MCF 10A (cell line): ENCODE measurements around the gene CACNA1D. TPM values are rescaled to one million over a fixed set of nuclear protein-coding genes. Genes with fewer than 3 reads are reported as not detected.
"Not testable (repeated sequence)": the region's sequence is repeated elsewhere in the genome, so short reads cannot be mapped to it uniquely, and the experiment has no call there.

Experiments used
- BruUV-seq: library from RNA; stranded (reverse); fragments of 400-500 nt; replicated peaks from 2 replicates; lab custom pipeline; 2021; lab: Mats Ljungman, UMichigan
- CTCF ChIA-PET: fragments of 300-600 bp; sonication (Branson Sonifier 250); formaldehyde crosslinking; extraction: SDS; loops from one replicate; lab custom pipeline; 2021; ENCODE audit warnings: antibody characterized with exemption, inconsistent platforms; lab: Yijun Ruan, JAX
- POLR2A ChIA-PET: fragments of 300-600, 350-650 bp; sonication (Branson Sonifier 250); formaldehyde crosslinking; extraction: SDS; loops from one replicate; lab custom pipeline; 2020; ENCODE audit warnings: antibody characterized with exemption, inconsistent platforms; lab: Yijun Ruan, JAX
- DNase-seq: peaks from one replicate; pipeline ENCODE4 v3.0.0-alpha.2; 2018; ENCODE audit not compliant: unreplicated experiment
- H3K27ac Mint-ChIP-seq: one replicate; pipeline ENCODE4 v1.8.0; 2022; ENCODE audit warnings: mild to moderate bottlenecking, low read depth, mixed read lengths; ENCODE audit not compliant: unreplicated experiment
- H3K27me3 Mint-ChIP-seq: one replicate; pipeline ENCODE4 v1.8.0; 2022; ENCODE audit warnings: mixed read lengths; ENCODE audit not compliant: insufficient read depth, unreplicated experiment
- H3K36me3 Mint-ChIP-seq: one replicate; pipeline ENCODE4 v1.8.0; 2022; ENCODE audit warnings: mild to moderate bottlenecking, moderate library complexity, mixed read lengths; ENCODE audit not compliant: insufficient read depth, unreplicated experiment
- H3K4me1 Mint-ChIP-seq: one replicate; pipeline ENCODE4 v1.8.0; 2022; ENCODE audit warnings: mixed read lengths; ENCODE audit not compliant: insufficient read depth, unreplicated experiment
- H3K4me3 Mint-ChIP-seq: one replicate; pipeline ENCODE4 v1.8.0; 2022; ENCODE audit warnings: mild to moderate bottlenecking, moderate library complexity, mixed read lengths; ENCODE audit not compliant: unreplicated experiment
- H3K9me3 Mint-ChIP-seq: one replicate; pipeline ENCODE4 v1.8.0; 2022; ENCODE audit warnings: mixed read lengths; ENCODE audit not compliant: unreplicated experiment
- intact Hi-C: fragments of 100-400 bp; cut with micrococcal nuclease; formaldehyde crosslinking; loops from 2 replicates; pipeline ENCODE4 v1.14.1; 2022
- total RNA-seq: library from RNA; stranded (reverse); gene quantifications from 2 replicates; pipeline ENCODE4 v1.2.3, GENCODE V29; 2022
- TF ChIP-seq, protein P1 (sequence below): fragments of 200-600 bp; IDR thresholded peaks from one replicate; pipeline ENCODE4 v1.8.0; 2022; ENCODE audit warnings: antibody characterized with exemption, mild to moderate bottlenecking; ENCODE audit not compliant: unreplicated experiment

The CACNA1D gene
- total RNA-seq, 1 experiment from 2014 or later: 0.26 TPM

DNA sequence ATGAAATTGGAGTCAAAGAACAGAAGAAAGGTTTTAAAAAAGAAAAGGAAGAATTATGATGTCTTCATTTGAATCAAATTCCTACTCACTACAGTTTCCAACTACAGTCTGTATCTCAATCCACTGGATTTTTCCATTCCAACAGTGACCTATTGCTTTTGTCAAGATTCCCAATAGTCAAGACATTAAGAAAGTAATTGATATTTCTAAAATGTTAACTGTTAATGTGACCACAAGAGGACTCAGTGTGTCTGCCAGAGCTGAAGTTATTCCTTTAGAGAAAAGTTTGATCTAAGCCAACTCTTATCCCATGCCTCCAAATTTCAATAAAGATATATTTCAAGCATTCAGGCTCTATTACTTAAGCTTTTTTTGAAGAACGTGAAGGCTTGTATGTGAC, 163.2 kb downstream of the CACNA1D start:
- peaks cover 10% of the 10 kb centered on the region for H3K9me3 Mint-ChIP-seq
- no peak overlapping the region for H3K4me3 Mint-ChIP-seq
- no peaks in the 10 kb centered on the region for H3K36me3 Mint-ChIP-seq
- DNase-seq: no peak
- CTCF ChIA-PET: interaction anchor here (0.6 kb wide), 1 partner anchor 240 kb away, joined by 4 read pairs; no protein-coding TSS in a partner anchor
- no peaks in the 10 kb centered on the region for H3K4me1 Mint-ChIP-seq
- intact Hi-C loops: no loop called here
- TF ChIP-seq, protein P1, sequence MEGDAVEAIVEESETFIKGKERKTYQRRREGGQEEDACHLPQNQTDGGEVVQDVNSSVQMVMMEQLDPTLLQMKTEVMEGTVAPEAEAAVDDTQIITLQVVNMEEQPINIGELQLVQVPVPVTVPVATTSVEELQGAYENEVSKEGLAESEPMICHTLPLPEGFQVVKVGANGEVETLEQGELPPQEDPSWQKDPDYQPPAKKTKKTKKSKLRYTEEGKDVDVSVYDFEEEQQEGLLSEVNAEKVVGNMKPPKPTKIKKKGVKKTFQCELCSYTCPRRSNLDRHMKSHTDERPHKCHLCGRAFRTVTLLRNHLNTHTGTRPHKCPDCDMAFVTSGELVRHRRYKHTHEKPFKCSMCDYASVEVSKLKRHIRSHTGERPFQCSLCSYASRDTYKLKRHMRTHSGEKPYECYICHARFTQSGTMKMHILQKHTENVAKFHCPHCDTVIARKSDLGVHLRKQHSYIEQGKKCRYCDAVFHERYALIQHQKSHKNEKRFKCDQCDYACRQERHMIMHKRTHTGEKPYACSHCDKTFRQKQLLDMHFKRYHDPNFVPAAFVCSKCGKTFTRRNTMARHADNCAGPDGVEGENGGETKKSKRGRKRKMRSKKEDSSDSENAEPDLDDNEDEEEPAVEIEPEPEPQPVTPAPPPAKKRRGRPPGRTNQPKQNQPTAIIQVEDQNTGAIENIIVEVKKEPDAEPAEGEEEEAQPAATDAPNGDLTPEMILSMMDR: no peak
- POLR2A ChIA-PET: no interaction called here
- no TSS peak for BruUV-seq
- H3K27ac Mint-ChIP-seq: no peak overlapping the region
- H3K27me3 Mint-ChIP-seq: no peaks in the 10 kb centered on the region

DNA sequence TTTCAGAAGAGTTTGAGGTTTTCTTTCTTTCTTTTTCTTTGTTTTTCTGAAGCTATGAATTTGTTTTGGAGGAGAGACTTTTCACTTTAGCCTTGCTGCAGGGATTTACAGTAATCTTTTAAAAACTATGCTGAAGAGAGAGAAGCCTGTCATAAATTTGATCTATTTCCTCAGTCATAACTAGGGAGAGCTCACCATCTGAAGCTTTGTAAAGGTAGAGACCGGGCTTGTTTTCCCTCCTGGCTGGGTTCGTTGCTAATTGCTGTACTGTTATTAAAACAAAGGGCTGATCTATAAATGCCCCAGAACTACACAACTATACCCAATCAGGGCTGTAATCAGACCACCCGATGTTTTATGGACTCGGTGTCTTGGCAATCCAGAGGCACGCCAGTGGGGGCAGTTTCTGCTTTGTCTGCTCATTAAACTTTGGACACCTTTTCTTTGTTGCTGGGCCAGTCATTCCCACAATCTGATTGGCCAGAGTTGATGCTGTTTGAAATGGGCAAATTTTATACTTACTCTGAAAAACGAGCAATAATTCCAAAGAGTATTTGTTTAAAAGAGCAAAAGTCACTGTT, 164.3 kb downstream of the CACNA1D start:
- peaks cover 2% of the 10 kb centered on the region for H3K27me3 Mint-ChIP-seq
- H3K9me3 Mint-ChIP-seq: peaks cover 1% of the 10 kb centered on the region
- H3K4me3 Mint-ChIP-seq: no peak overlapping the region
- POLR2A ChIA-PET: no interaction called here
- no peaks in the 10 kb centered on the region for H3K4me1 Mint-ChIP-seq
- no TSS peak for BruUV-seq
- TF ChIP-seq, protein P1: no peak
- no peak for DNase-seq
- CTCF ChIA-PET: interaction anchor here (0.8 kb wide), 1 partner anchor 52 kb away, joined by 3 read pairs; no protein-coding TSS in a partner anchor
- intact Hi-C loops: no loop called here
- no peaks in the 10 kb centered on the region for H3K36me3 Mint-ChIP-seq
- H3K27ac Mint-ChIP-seq: no peak overlapping the region

DNA sequence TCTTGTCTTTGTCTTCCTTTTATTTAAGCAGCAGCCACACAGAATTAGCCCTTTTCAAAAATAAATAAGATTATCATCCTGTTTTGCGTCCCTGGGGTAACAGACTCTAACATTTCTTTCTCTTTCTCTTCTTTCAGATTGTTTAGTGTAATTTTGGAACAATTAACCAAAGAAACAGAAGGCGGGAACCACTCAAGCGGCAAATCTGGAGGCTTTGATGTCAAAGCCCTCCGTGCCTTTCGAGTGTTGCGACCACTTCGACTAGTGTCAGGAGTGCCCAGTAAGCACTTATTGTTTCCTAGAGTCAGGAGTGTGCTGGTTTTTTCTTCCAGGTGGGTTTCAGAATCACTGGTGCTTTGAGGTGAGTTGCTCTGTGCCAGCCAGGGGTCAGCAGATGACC, 165.6 kb downstream of the CACNA1D start:
- intact Hi-C loops: no loop called here
- Mint-ChIP-seq H3K27me3 (peaks cover 14% of the 10 kb centered on the region), H3K36me3 (no peaks in the 10 kb centered on the region), H3K4me1 (no peaks in the 10 kb centered on the region), H3K27ac (no peak overlapping the region), H3K9me3 (no peaks in the 10 kb centered on the region), H3K4me3 (no peak overlapping the region)
- ChIA-PET POLR2A (no interaction called here), CTCF (no interaction called here)
- DNase-seq: no peak
- BruUV-seq: no TSS peak
- TF ChIP-seq, protein P1: no peak

DNA sequence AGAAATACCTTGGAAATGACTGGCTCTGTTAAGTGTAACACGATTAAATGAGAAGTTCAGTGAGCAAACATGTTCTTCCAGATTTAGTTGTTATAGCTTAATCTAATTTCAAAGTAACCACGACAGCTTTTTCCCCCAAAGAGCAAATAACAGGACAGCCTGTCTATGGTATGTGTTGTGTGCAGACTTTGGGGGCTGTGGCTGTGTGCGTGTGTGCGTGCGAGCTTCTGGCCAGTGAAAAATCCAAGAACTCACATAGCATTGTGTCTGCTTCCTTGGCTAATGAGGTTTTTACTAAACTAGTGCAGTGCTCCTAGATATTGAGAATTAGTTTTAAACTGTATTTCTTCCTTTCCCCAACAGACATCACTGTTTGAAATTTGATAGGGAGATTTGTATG, 167.1 kb downstream of the CACNA1D start:
- TF ChIP-seq, protein P1: no peak
- Mint-ChIP-seq H3K36me3 (no peaks in the 10 kb centered on the region), H3K27me3 (peaks cover 14% of the 10 kb centered on the region), H3K27ac (no peak overlapping the region), H3K4me3 (no peak overlapping the region), H3K9me3 (no peaks in the 10 kb centered on the region), H3K4me1 (no peaks in the 10 kb centered on the region)
- ChIA-PET CTCF (no interaction called here), POLR2A (no interaction called here)
- intact Hi-C loops: no loop called here
- BruUV-seq: no TSS peak
- DNase-seq: no peak

DNA sequence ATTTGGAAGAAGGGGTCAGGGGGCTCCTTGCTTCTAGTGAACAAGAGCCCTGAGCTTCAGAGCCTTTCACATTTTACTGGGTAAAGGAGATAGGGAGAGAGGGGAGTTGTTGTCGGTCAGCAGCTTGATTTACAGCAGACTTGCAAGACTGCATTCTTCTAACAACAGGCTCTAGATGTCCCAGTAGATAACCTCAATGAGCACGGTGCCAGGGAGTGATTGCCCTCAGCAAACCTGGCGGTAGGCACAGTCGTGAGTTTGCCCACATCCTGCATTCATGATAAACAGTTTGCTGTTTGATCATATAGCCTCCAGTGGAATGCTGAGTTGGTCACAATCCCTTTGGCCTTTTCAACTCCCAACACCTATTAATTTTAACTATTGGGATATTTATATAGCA, 170.4 kb downstream of the CACNA1D start:
- intact Hi-C loops: loop anchor here (5.0 kb wide), 1 partner anchor 257 kb away; no protein-coding TSS in a partner anchor
- H3K36me3 Mint-ChIP-seq, H3K9me3 Mint-ChIP-seq, DNase-seq, H3K27ac Mint-ChIP-seq, BruUV-seq, H3K4me1 Mint-ChIP-seq, H3K4me3 Mint-ChIP-seq, POLR2A ChIA-PET: not testable (repeated sequence)
- H3K27me3 Mint-ChIP-seq: peaks cover 14% of the 10 kb centered on the region
- CTCF ChIA-PET: interaction anchor here (0.5 kb wide), 1 partner anchor 16 kb away, joined by 4 read pairs; no protein-coding TSS in a partner anchor
